ENCODE measurements around the gene MGAT3.

The MGAT3 gene

DNA sequence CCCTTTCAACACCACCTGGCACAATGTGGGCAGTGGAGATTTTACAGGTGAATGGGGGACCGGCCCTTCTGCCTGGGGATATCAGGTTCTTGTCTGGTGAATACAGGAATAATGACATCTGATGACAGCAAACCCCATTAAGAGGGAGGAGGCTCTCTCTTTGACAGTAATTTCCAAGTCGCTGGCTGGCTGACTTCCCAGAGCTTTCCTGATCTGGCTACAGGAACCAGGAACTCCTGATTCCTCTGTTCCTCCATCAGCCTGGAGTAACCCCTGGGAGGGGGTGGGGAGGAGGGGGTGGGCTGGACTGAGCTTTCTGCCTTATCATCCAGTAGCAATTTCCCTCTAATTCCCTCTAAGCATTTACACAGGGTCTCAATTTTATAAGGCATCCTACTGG, 41.6 kb downstream of the MGAT3 start:
- Histone ChIP-seq H3K27ac (ENCODE audit: low read depth, low read length) (no peak overlapping the region), H2AFZ (ENCODE audit: low read depth, low read length, severe bottlenecking) (no peak overlapping the region), H3K9ac (ENCODE audit: low read length) (no peak overlapping the region), H3K27me3 (ENCODE audit: low read length) (no peaks in the 10 kb centered on the region), H3K79me2 (ENCODE audit: insufficient read depth, low read length) (peaks cover 10% of the 10 kb centered on the region), H3F3A (ENCODE audit: insufficient read depth) (peaks cover 10% of the 10 kb centered on the region), H3K4me3 (ENCODE audit: insufficient read depth, low read length, poor library complexity, severe bottlenecking) (no peak overlapping the region), H3K9me2 (replicated peaks; ENCODE audit: insufficient read depth, low read length) (no peaks in the 10 kb centered on the region), H3K4me2 (ENCODE audit: low read depth, low read length, poor library complexity, severe bottlenecking) (no peak overlapping the region), H4K20me1 (ENCODE audit: low read depth, low read length) (no peaks in the 10 kb centered on the region), H3K9me3 (ENCODE audit: insufficient read depth, low read length) (no peaks in the 10 kb centered on the region), H3K36me3 (ENCODE audit: low read length) (no peaks in the 10 kb centered on the region)
- TF ChIP-seq, protein P1, sequence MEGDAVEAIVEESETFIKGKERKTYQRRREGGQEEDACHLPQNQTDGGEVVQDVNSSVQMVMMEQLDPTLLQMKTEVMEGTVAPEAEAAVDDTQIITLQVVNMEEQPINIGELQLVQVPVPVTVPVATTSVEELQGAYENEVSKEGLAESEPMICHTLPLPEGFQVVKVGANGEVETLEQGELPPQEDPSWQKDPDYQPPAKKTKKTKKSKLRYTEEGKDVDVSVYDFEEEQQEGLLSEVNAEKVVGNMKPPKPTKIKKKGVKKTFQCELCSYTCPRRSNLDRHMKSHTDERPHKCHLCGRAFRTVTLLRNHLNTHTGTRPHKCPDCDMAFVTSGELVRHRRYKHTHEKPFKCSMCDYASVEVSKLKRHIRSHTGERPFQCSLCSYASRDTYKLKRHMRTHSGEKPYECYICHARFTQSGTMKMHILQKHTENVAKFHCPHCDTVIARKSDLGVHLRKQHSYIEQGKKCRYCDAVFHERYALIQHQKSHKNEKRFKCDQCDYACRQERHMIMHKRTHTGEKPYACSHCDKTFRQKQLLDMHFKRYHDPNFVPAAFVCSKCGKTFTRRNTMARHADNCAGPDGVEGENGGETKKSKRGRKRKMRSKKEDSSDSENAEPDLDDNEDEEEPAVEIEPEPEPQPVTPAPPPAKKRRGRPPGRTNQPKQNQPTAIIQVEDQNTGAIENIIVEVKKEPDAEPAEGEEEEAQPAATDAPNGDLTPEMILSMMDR (IDR thresholded peaks at IDR 0.05; ENCODE audit: insufficient read depth, low read length, poor library complexity, severe bottlenecking), result no peak
- no peak for TF ChIP-seq EZH2phosphoT487 (conservative IDR thresholded peaks at IDR 0.05; ENCODE audit: low read length)

DNA sequence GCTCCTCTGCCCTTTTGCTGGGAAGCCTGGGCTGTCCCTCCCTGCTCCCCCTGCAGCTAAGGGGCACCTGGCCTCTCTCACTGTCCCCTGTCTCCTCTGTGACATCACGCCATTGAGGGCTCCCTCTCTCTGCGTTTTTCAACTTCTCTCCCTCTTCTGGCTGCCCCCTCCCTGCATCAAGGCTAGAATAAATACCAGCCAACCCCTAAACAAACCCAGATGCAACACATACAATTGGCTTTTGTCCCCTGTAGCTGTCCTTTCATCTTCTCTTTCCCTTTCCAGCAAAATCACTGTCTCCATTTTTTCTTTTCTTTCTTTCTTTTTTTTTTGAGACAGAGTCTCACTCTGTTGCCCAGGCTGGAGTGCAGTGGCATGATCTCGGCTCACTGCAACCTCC, 42.0 kb downstream of the MGAT3 start:
- Histone ChIP-seq H3K79me2 (ENCODE audit: insufficient read depth, low read length) (peaks cover 14% of the 10 kb centered on the region), H3K4me3 (ENCODE audit: insufficient read depth, low read length, poor library complexity, severe bottlenecking) (no peak overlapping the region), H4K20me1 (ENCODE audit: low read depth, low read length) (no peaks in the 10 kb centered on the region), H3K9me3 (ENCODE audit: insufficient read depth, low read length) (no peaks in the 10 kb centered on the region), H2AFZ (ENCODE audit: low read depth, low read length, severe bottlenecking) (no peak overlapping the region), H3K9me2 (replicated peaks; ENCODE audit: insufficient read depth, low read length) (no peaks in the 10 kb centered on the region), H3K9ac (ENCODE audit: low read length) (no peak overlapping the region), H3K36me3 (ENCODE audit: low read length) (no peaks in the 10 kb centered on the region), H3F3A (ENCODE audit: insufficient read depth) (peaks cover 5% of the 10 kb centered on the region; the same call in 1 of the 2 replicates), H3K27ac (ENCODE audit: low read depth, low read length) (no peak overlapping the region), H3K4me2 (ENCODE audit: low read depth, low read length, poor library complexity, severe bottlenecking) (no peak overlapping the region), H3K27me3 (ENCODE audit: low read length) (no peaks in the 10 kb centered on the region)
- no peak for TF ChIP-seq EZH2phosphoT487 (conservative IDR thresholded peaks at IDR 0.05; ENCODE audit: low read length)
- TF ChIP-seq, protein P1 (IDR thresholded peaks at IDR 0.05; ENCODE audit: insufficient read depth, low read length, poor library complexity, severe bottlenecking), result no peak

DNA sequence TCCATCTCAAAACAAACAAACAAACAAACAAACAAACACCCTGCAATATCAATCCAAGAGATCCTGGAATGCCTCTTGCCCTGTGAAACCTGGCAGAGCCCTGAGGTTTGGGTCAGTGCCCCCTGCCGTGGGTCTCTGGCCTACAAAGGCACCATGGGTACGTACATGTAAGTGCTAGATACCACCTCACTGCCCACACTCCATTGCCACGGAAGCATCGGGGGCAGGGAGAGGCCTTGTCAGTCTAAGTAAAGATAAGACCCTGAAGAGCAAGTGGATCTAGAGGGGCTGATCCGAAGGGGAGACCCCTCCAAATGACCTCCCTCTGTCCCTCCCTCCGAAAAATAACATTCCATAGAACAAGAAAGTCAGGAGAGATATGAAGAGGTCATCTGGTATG, 43.3 kb downstream of the MGAT3 start:
- H2AFZ ChIP-seq (ENCODE audit: low read depth, low read length, severe bottlenecking), result no peak overlapping the region
- H3K4me3 ChIP-seq (ENCODE audit: insufficient read depth, low read length, poor library complexity, severe bottlenecking), result no peak overlapping the region
- H3K9me3 ChIP-seq (ENCODE audit: insufficient read depth, low read length), result no peaks in the 10 kb centered on the region
- no peak overlapping the region for H3K9ac ChIP-seq (ENCODE audit: low read length)
- TF ChIP-seq EZH2phosphoT487 (conservative IDR thresholded peaks at IDR 0.05; ENCODE audit: low read length), result no peak
- TF ChIP-seq, protein P1 (IDR thresholded peaks at IDR 0.05; ENCODE audit: insufficient read depth, low read length, poor library complexity, severe bottlenecking), result no peak
- no peak overlapping the region for H3K4me2 ChIP-seq (ENCODE audit: low read depth, low read length, poor library complexity, severe bottlenecking)
- no peaks in the 10 kb centered on the region for H3K27me3 ChIP-seq (ENCODE audit: low read length)
- H3F3A ChIP-seq (ENCODE audit: insufficient read depth), result no peaks in the 10 kb centered on the region
- H3K9me2 ChIP-seq (replicated peaks; ENCODE audit: insufficient read depth, low read length), result no peaks in the 10 kb centered on the region
- H3K79me2 ChIP-seq (ENCODE audit: insufficient read depth, low read length), result peaks cover 27% of the 10 kb centered on the region
- no peaks in the 10 kb centered on the region for H4K20me1 ChIP-seq (ENCODE audit: low read depth, low read length)
- no peak overlapping the region for H3K27ac ChIP-seq (ENCODE audit: low read depth, low read length)
- no peaks in the 10 kb centered on the region for H3K36me3 ChIP-seq (ENCODE audit: low read length)

All from SU-DHL-6 (cell line).